Left ventricle myocardium inferior (tissue), 1 donor: ENCODE measurements around the gene DEDD. TPM values are rescaled to one million over a fixed set of nuclear protein-coding genes. Genes with fewer than 3 reads are reported as not detected.

ENCODE experiments used
- DNase-seq: peaks from one replicate; pipeline ENCODE4 v3.0.0-alpha.2; 2020
- H3K27ac ChIP-seq: fragments of 200-600 bp; replicated peaks from 2 replicates; pipeline ENCODE4 v1.8.0; 2021
- H3K27me3 ChIP-seq: fragments of 200-600 bp; 2 replicates; pipeline ENCODE4 v1.8.0; 2021; ENCODE audit warnings: low read depth
- H3K36me3 ChIP-seq: fragments of 200-600 bp; 2 replicates; pipeline ENCODE4 v1.8.0; 2021
- H3K4me1 ChIP-seq: fragments of 200-600 bp; 2 replicates; pipeline ENCODE4 v1.8.0; 2021
- H3K4me3 ChIP-seq: fragments of 200-600 bp; 2 replicates; pipeline ENCODE4 v1.8.0; 2021; ENCODE audit warnings: mild to moderate bottlenecking, moderate library complexity
- H3K9me3 ChIP-seq: fragments of 200-600 bp; replicated peaks from 2 replicates; pipeline ENCODE4 v1.8.0; 2021
- CTCF ChIP-seq: fragments of 200-600 bp; IDR thresholded peaks from 2 replicates; pipeline ENCODE4 v1.8.0; 2021; ENCODE audit warnings: antibody characterized with exemption, mild to moderate bottlenecking, borderline replicate concordance
- intact Hi-C: fragments of 100-400 bp; cut with micrococcal nuclease; formaldehyde crosslinking; loops from one replicate; pipeline ENCODE4 v1.11.0; 2022
- total RNA-seq: library from RNA; stranded (reverse); fragmentation: NEBNext Ultra II Directional; extraction: Animal tissue kit (Norgen Biotek cat#: 25700); gene quantifications from one replicate; pipeline ENCODE4 v1.2.1, GENCODE V29; 2021
- donor health status: DM: no; HTN: yes; CAD: no; lungs with severe emphysema.

Gene DEDD
- total RNA-seq, 1 donor from 2014 or later: 25.2 TPM

GRCh38 chr1:161140755-161141400 lies 8.4 kb upstream of the DEDD start:
- Histone ChIP-seq H3K27ac (no peak overlapping the region), H3K9me3 (no peaks in the 10 kb centered on the region), H3K4me1 (peaks cover 18% of the 10 kb centered on the region), H3K27me3 (no peaks in the 10 kb centered on the region), H3K4me3 (no peak overlapping the region), H3K36me3 (no peaks in the 10 kb centered on the region)
- DNase-seq: no peak
- intact Hi-C loops: no loop called here
- no peak for TF ChIP-seq CTCF

GRCh38 chr1:161139766-161140165 lies 7.3 kb upstream of the DEDD start:
- DNase-seq: no peak
- intact Hi-C loops: no loop called here
- no peak overlapping the region for H3K27ac ChIP-seq

GRCh38 chr1:161138431-161138830 lies 6.0 kb upstream of the DEDD start:
- peak overlapping the region; percentile 23 for H3K27ac ChIP-seq

More at GRCh38 chr1:161139766-161140165, 7.3 kb upstream of the DEDD start:
- peak; percentile 59 for TF ChIP-seq CTCF
- no peaks in the 10 kb centered on the region for H3K36me3 ChIP-seq
- H3K27me3 ChIP-seq: no peaks in the 10 kb centered on the region
- H3K4me1 ChIP-seq: peaks cover 20% of the 10 kb centered on the region
- H3K4me3 ChIP-seq: no peak overlapping the region
- H3K9me3 ChIP-seq: no peaks in the 10 kb centered on the region

GRCh38 chr1:161137881-161138280 lies 5.4 kb upstream of the DEDD start:
- Histone ChIP-seq H3K9me3 (no peaks in the 10 kb centered on the region), H3K4me1 (peaks cover 38% of the 10 kb centered on the region), H3K4me3 (no peak overlapping the region), H3K27ac (peak overlapping the region; percentile 45), H3K27me3 (no peaks in the 10 kb centered on the region), H3K36me3 (no peaks in the 10 kb centered on the region)
- intact Hi-C loops: no loop called here
- no peak for TF ChIP-seq CTCF
- DNase-seq: no peak

More at GRCh38 chr1:161138431-161138830, 6.0 kb upstream of the DEDD start:
- DNase-seq: no peak
- H3K27me3 ChIP-seq: no peaks in the 10 kb centered on the region
- intact Hi-C loops: no loop called here
- H3K4me1 ChIP-seq: peaks cover 33% of the 10 kb centered on the region
- no peak for TF ChIP-seq CTCF
- no peaks in the 10 kb centered on the region for H3K9me3 ChIP-seq
- no peak overlapping the region for H3K4me3 ChIP-seq
- no peaks in the 10 kb centered on the region for H3K36me3 ChIP-seq

- intact Hi-C loops: no loop called here
- DNase-seq: no peak
- H3K4me3 ChIP-seq: peak overlapping the region; percentile 80
- peaks cover 9% of the 10 kb centered on the region for H3K36me3 ChIP-seq
- H3K27ac ChIP-seq: peak overlapping the region; percentile 97
- H3K27me3 ChIP-seq: no peaks in the 10 kb centered on the region
- peaks cover 71% of the 10 kb centered on the region for H3K4me1 ChIP-seq
- no peak for TF ChIP-seq CTCF
- no peaks in the 10 kb centered on the region for H3K9me3 ChIP-seq
These were observed 813 bp upstream of the DEDD start for GRCh38 chr1:161133220-161133740.
